MM.1S (cell line): ENCODE measurements around the gene SLC25A41.

Source experiments
- DNase-seq: peaks from one replicate; pipeline ENCODE4 v3.0.0-alpha.2; 2015
- H2AFZ ChIP-seq: fragments of 300-600 bp; sonication (generic); 2 replicates; pipeline ENCODE4 v1.6.0; 2016; ENCODE audit warnings: antibody characterized with exemption, low read length
- H3F3A ChIP-seq: fragments of 300-600 bp; sonication (generic); 2 replicates; pipeline ENCODE4 v1.6.1; 2016; ENCODE audit warnings: mild to moderate bottlenecking, antibody characterized with exemption, low read length, moderate library complexity, mixed read lengths; ENCODE audit not compliant: insufficient read depth
- H3K27ac ChIP-seq: fragments of 300-600 bp; sonication (generic); 2 replicates; pipeline ENCODE4 v1.5.1; 2016; ENCODE audit warnings: mild to moderate bottlenecking, low read length
- H3K27me3 ChIP-seq: fragments of 300-600 bp; sonication (generic); replicated peaks from 2 replicates; pipeline ENCODE4 v1.6.0; 2016; ENCODE audit warnings: low read length; ENCODE audit not compliant: insufficient read depth
- H3K36me3 ChIP-seq: fragments of 300-600 bp; sonication (generic); replicated peaks from 2 replicates; pipeline ENCODE4 v1.6.1; 2016; ENCODE audit warnings: mild to moderate bottlenecking, low read length, mixed read lengths; ENCODE audit not compliant: insufficient read depth
- H3K4me1 ChIP-seq: fragments of 300-600 bp; sonication (generic); 2 replicates; pipeline ENCODE4 v1.6.1; 2016; ENCODE audit warnings: low read length, mixed read lengths
- H3K4me2 ChIP-seq: fragments of 300-600 bp; sonication (generic); 2 replicates; pipeline ENCODE4 v1.6.0; 2016; ENCODE audit warnings: low read depth, low read length
- H3K4me3 ChIP-seq: fragments of 300-600 bp; sonication (generic); 2 replicates; pipeline ENCODE4 v1.5.1; 2016; ENCODE audit warnings: low read length, mixed read lengths
- H3K79me2 ChIP-seq: fragments of 300-600 bp; sonication (generic); 2 replicates; pipeline ENCODE4 v1.6.1; 2016; ENCODE audit warnings: mixed run types, low read length, mixed read lengths
- H3K9ac ChIP-seq: fragments of 300-600 bp; sonication (generic); 2 replicates; pipeline ENCODE4 v1.6.1; 2016; ENCODE audit warnings: low read length, mixed read lengths
- H3K9me2 ChIP-seq: fragments of 300-600 bp; sonication (generic); replicated peaks from 2 replicates; pipeline ENCODE4 v1.6.1; 2016; ENCODE audit warnings: mild to moderate bottlenecking, low read length, mixed read lengths; ENCODE audit not compliant: insufficient read depth
- H3K9me3 ChIP-seq: fragments of 300-600 bp; sonication (generic); replicated peaks from 2 replicates; pipeline ENCODE4 v1.6.1; 2016; ENCODE audit warnings: mild to moderate bottlenecking, low read length, mixed read lengths; ENCODE audit not compliant: insufficient read depth
- H4K20me1 ChIP-seq: fragments of 300-600 bp; sonication (generic); 2 replicates; pipeline ENCODE4 v1.6.1; 2016; ENCODE audit warnings: mild to moderate bottlenecking, low read length, moderate library complexity, mixed read lengths; ENCODE audit not compliant: insufficient read depth
- CTCF ChIP-seq: fragments of 300-600 bp; sonication (generic); IDR thresholded peaks from 2 replicates; pipeline ENCODE4 v1.5.1; 2016; ENCODE audit warnings: antibody characterized with exemption, low read length, mixed read lengths
- EZH2 ChIP-seq: fragments of 300-600 bp; sonication (generic); optimal IDR thresholded peaks from 2 replicates; pipeline ENCODE3; 2017; ENCODE audit warnings: low read depth, mild to moderate bottlenecking, antibody characterized with exemption, low read length, mixed read lengths
- EZH2phosphoT487 ChIP-seq: fragments of 300-600 bp; sonication (generic); IDR thresholded peaks from 2 replicates; pipeline ENCODE4 v1.6.1; 2018; ENCODE audit warnings: antibody characterized with exemption, low read length

The SLC25A41 gene

GRCh38 chr19:6396305-6396704 lies 37.3 kb downstream of the SLC25A41 start:
- TF ChIP-seq EZH2 (no peak), EZH2phosphoT487 (no peak), CTCF (no peak)
- Histone ChIP-seq H3K79me2 (peaks cover 17% of the 10 kb centered on the region), H4K20me1 (no peaks in the 10 kb centered on the region)

GRCh38 chr19:6394831-6395230 lies 38.7 kb downstream of the SLC25A41 start:
- H3K9me3 ChIP-seq = no peaks in the 10 kb centered on the region
- H3K27me3 ChIP-seq = no peaks in the 10 kb centered on the region
- no peak for DNase-seq
- no peaks in the 10 kb centered on the region for H3K9me2 ChIP-seq
- no peaks in the 10 kb centered on the region for H3F3A ChIP-seq
- TF ChIP-seq CTCF (no peak), EZH2 (no peak), EZH2phosphoT487 (no peak)
- no peak overlapping the region for H2AFZ ChIP-seq
- H3K4me3 ChIP-seq = no peak overlapping the region
- peaks cover 9% of the 10 kb centered on the region for H3K4me1 ChIP-seq
- no peak overlapping the region for H3K9ac ChIP-seq
- H3K4me2 ChIP-seq = no peak overlapping the region
- no peaks in the 10 kb centered on the region for H4K20me1 ChIP-seq
- H3K79me2 ChIP-seq = peaks cover 25% of the 10 kb centered on the region
- 0 out of 2 replicates have a peak, but pooled peaks cover 3% of the 10 kb centered on the region for H3K36me3 ChIP-seq
- no peak overlapping the region for H3K27ac ChIP-seq

More at GRCh38 chr19:6396305-6396704, 37.3 kb downstream of the SLC25A41 start:
- no peak overlapping the region for H3K9ac ChIP-seq
- H3F3A ChIP-seq = no peaks in the 10 kb centered on the region
- H3K27me3 ChIP-seq = no peaks in the 10 kb centered on the region; the same call in 1 of the 2 replicates
- peaks cover 9% of the 10 kb centered on the region for H3K4me1 ChIP-seq
- H3K27ac ChIP-seq = no peak overlapping the region
- H3K4me2 ChIP-seq = no peak overlapping the region
- no peaks in the 10 kb centered on the region for H3K36me3 ChIP-seq
- H3K9me2 ChIP-seq = no peaks in the 10 kb centered on the region
- H3K4me3 ChIP-seq = no peak overlapping the region
- H2AFZ ChIP-seq = no peak overlapping the region
- DNase-seq = no peak
- no peaks in the 10 kb centered on the region for H3K9me3 ChIP-seq

GRCh38 chr19:6393983-6394412 lies 39.6 kb downstream of the SLC25A41 start:
- Histone ChIP-seq H3K27me3 (no peaks in the 10 kb centered on the region), H2AFZ (peak overlapping the region; percentile 98), H3K4me1 (peaks cover 9% of the 10 kb centered on the region), H3K79me2 (peaks cover 25% of the 10 kb centered on the region), H3F3A (no peaks in the 10 kb centered on the region), H3K4me3 (peak overlapping the region; percentile 84), H3K9me3 (no peaks in the 10 kb centered on the region), H3K9ac (peak overlapping the region; percentile 88), H3K9me2 (no peaks in the 10 kb centered on the region), H4K20me1 (no peaks in the 10 kb centered on the region), H3K36me3 (0 out of 2 replicates have a peak, but pooled peaks cover 7% of the 10 kb centered on the region), H3K4me2 (peak overlapping the region; percentile 78), H3K27ac (peak overlapping the region; percentile 88; the same call in 1 of the 2 replicates)
- no peak for TF ChIP-seq EZH2
- TF ChIP-seq EZH2phosphoT487 = no peak
- no peak for TF ChIP-seq CTCF
- DNase-seq = peak; percentile 48
